NCI-H1436 treated with DMSO at 0.1 percent for 48 hours (cell line): ENCODE data around the gene MANSC4.

ENCODE experiments used
- DNase-seq: peaks from one replicate; lab custom pipeline; 2025; lab: John Stamatoyannopoulos, UW

Gene MANSC4

DNA sequence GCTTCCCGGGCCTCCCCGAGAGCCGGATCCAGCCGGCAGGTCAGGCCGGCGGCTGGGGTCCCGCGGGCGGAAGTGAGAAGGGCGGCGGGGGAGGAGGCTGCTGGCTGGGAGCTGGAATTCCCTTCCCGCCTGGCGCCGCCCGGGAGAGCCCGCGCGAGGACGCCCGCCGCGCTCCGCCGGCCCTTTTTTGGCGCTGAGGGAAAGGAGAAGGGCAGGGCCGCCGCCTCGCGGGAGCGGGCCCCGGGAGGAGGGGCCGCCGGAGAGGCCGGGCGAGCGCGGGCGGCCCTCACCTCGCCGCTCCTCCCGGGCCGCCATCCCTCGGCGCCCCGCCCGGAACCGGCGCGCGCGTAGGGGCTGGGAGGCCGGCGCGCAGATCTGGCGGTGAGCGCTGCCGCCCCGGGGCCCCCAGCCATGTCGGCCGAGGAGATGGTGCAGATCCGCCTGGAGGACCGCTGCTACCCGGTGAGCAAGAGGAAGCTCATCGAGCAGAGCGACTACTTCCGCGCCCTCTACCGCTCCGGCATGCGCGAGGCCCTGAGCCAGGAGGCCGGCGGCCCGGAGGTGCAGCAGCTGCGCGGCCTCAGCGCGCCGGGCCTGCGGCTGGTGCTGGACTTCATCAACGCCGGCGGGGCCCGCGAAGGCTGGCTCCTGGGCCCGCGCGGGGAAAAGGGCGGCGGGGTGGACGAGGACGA, at the start of gene MANSC4, which contains the start of gene KLHL42:
MANSC4 (minus strand) TSS at position 317 of the 692 bp plus-strand sequence. CDS start 8,960 bp downstream, outside the sequence.
KLHL42 (plus strand) TSS at position 314 of the 692 bp plus-strand sequence; CDS start at position 412, 98 bp downstream.
- DNase-seq = no peak

DNA sequence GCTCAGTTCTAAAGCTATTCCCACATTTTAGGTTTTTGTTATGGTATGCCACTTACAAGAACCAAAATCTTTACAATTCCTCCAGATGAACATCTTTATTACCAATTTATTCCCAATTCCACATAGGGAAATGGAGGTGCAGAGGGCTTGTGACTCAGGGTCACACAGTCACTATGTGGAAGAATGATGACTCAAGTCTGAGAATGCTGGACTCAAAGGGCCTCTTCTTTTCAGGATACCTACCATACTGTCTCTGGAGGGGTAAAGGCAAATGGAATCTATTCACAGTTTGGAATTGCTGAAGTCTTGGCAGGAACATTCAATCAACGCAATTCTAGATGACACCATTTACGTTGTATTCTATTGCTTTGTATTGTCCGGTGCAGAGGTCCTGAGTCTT, 48.2 kb upstream of the MANSC4 start:
- DNase-seq = no peak

DNA sequence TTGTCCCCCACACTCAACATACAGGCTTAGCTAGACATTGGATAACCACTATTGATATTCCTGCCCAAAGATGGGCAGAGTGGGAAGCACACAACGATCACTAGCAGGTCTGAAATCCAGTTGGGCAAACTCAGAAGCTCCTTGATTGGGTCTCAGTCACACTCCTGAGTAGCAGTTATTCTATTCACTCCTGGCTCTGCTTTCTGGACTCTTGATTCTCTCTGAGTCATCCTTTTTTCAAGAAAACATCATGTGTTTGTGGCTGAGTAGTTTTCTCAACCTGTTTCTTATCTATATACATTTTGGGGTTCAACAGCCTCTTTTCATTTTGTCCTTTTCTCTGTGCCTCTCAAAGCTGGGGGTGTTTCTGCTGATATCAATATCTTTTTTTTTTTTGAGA, 46.0 kb upstream of the MANSC4 start:
- no peak for DNase-seq

DNA sequence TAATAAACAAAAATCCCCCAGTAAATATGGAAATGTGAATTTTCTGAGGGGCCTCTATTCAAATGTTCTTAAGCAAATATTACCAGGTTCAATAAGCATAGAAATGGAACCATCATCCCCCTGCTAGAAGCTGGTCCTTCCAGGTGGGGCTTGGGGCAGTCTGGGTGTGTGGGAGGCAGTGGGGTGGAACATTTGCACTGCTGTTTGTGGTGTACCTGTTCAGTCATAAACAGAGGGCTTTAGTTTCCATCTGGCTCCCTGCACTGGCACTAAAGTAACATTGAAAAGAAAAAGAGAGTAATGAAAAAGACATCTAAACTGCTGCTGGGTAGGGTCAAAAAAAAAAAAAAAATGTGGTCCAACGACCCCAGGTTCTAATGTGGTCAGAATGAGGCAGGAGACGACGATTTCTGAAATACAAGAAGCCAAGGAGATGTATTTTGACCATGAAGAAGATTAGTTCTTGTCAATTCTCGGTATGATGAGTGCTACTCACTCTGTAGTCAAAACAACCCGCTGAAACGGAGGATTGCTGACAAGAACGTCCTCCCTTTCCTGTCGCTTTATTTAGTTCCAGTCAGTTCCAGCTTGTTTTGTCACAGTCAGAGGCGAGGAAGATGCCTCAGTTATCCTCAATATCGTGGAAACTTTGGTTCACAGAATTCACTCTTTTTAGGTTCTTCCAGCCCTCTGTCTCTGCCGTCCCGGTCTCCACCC, 44.2 kb upstream of the MANSC4 start:
- DNase-seq = no peak

DNA sequence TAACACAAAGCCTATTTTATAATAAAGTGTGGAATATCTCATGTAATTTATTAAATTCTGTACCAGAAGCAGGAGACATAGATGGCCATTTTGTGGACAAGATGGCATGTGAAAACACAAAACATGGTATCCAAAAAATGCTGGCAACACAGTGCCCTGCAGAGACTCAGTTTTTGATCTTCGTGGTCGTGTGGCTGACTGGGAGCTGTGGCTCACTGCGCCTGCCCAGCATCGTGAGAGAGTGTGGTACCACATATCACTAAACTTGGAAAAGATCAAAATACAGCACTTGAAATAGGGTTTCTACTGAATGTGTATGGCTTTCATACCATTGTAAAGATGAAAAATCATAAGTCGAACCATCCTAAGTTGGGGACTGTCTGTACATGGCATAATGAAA, 43.0 kb upstream of the MANSC4 start:
- DNase-seq = no peak

DNA sequence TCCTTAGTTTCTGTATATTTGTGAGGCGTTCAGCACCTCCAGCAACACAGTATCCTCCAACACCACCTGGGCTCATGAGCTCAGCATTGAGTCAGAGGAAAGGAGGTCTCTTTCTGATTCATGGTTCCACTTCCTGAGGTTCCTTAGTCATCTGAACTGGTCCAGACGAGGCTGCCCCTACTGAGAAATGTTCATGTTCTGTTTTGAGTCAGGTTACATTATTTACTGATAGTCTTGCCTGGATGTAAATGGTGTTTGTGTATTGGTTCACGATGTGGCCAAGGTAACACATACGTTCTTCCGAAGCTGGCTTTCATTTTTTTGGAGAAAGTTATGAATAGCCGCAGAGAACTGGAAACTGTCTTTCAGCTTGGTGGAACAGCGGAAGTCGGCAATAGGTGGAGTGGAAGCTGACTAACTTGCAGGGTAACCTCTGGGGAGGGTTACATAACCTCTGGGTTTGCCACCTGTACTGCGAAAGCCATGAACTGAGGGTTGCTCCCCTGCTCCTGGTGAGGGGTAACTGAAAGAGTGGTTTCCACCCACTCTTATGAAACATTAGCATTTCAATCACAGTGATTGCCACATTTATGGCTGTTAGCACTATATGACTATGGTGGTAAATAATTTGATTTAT, 42.2 kb upstream of the MANSC4 start:
- no peak for DNase-seq

DNA sequence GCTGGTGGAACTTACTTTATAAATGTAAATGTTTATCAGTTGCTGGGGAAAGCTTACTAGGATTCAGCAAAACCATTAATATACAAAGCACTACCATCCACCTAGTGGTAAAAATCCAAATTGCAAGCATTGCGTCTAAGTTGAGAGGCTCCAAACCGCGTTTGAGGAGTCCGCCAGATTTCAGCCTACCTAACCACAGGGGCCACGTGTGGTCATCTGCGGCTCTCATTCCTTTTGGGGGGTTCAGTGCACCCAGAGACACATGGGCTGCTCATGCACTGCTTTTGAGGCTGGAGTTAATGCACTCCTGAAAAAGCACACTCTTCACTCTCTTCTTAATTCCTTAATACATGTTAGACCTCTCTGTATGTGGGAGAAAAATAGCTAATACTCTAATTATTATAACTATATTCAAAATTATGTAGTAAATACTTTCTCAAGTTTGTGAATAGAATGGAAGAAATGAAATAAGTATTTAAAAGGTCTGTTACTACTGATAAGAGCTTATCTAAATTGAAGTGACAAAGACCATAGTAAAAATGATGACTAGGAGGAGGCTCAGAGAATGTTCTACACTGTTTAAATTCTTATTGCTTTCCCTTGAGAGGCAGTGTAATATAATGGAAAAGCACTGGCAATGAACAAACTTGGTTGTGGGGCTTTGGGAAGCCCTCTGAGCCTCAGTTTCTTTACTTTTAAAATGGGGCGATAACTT, 41.4 kb upstream of the MANSC4 start:
- no peak for DNase-seq

DNA sequence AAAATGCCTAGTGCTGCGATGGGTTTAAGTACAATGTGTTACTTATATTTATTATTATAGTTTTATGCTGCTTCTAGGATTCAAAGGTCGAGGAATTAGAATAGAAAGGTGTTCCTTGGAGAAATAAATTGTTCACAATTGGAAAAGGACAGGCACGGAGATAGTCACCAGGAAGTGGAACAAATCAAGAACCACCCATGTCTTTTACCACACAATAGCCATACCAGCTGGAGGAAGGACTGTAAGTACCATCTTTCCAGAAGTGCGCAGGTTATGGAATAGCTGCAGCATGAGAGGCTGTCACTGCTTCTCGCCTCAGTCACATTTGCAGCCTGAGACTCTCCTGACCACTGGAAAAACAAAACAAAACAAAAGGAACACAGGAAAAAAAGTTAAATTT, 40.5 kb upstream of the MANSC4 start:
- no peak for DNase-seq

DNA sequence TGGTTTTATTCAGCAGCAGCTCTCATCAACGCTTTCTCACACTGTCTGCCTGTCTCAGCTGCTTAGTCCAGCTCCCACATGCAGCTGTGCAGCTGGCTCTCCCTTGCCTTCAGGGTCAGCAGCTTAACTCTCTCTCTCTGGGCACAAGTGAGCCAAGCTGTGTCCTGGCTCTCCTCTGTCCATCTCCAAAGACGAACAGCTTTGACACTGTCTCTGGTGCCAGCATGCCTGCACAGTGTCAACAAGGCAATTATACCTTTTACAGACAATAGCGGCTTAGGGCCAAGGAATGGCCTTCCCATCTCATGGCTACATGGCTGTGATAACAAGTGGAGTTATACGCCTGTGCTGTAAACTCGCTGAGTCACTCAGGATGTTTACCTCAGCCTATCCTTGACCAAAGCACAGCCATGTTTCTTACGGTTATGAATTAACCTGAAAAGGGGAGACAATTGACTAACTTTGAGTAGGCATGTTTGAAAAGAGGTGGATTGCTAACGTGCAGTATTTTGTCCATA, 38.4 kb upstream of the MANSC4 start:
- no peak for DNase-seq

DNA sequence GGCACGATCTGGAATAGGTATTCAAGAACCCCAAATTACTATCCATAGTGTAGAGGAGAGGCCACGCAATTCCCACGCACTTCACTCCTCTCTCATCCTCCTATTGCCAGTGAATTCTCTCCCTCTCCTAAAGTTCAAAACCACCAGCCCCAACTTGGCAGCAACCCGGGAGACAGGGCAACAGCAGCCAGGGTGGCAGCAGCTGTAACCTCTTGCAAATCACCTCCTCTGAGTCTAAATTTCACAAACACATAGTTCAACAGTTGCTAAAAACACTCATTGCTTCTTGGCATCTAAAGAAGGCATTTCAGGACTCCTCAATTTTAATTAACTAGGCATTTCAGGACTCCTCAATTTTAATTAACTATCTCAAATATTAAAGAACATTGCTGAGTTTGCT, 37.7 kb upstream of the MANSC4 start:
- no peak for DNase-seq

DNA sequence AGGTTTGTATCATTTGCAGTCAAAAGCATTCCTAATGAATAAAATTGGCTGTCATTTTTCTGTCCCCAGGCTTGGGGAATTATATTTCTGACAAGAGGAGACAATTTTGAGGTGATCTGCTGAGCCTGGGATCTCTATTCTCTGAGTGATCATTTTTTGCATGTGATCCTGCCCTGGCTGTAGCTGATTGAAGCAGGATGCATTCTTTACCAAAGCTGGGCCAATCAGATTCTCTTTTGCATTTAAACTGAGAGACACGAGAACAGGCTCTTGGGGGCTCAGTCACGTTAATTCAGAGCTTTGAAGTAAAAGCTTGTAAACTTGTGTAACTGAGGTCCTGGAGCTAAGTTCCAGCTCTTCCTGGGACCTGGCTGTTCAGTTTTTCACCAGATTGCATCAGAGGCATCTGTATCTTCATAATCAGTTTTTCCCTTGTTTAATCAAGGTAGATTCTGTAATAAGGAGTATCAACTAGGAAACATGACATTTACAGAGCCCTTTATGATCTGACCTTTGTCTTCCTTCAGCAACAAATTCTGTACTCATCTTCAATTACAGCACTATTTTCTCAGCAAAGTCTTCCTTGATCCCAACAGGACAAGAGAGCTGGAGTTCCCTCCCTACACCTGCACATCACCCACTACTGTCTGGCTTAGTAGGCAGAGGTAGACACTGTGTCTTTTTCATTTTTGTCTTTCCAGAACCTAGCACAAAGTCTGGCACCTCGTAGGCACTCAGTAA, 35.0 kb upstream of the MANSC4 start:
- DNase-seq = no peak

DNA sequence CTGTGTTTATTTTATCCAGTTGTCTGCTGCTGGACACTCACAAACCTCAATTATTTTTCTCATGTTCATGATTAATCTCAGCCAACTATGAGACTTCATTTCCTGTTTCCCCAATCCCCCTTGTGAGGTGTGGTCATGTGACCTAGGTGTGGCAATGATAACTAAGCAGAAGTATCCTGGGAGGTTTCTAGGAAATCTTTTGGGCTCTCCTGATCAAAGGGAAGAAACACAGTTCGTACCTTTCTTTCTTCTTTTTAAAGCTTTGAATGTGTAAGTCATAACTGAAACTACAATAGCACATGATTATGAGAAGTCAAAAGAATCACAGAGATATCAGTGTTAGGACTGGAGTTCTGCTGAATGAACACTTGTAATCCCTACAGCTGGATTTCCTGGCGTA, 34.4 kb upstream of the MANSC4 start:
- no peak for DNase-seq

DNA sequence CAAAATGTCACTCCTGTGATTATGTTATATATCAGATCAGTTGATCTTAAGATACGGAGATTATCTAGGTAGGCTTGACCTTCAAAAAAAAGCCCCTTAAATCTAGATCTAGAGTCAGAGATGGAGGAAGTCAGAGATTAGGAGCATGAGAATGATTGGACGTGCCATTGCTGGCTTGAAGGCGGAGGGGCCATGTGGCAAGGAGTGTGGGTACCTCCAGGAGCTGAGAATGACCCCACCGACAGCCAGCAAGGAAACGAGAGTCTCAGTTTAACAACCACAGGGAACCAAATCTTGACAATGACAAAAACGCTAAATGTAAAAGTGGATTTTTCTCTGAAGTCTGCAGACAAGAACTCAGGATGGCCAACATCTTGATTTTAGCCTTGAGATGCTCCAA, 32.5 kb upstream of the MANSC4 start:
- DNase-seq = no peak

DNA sequence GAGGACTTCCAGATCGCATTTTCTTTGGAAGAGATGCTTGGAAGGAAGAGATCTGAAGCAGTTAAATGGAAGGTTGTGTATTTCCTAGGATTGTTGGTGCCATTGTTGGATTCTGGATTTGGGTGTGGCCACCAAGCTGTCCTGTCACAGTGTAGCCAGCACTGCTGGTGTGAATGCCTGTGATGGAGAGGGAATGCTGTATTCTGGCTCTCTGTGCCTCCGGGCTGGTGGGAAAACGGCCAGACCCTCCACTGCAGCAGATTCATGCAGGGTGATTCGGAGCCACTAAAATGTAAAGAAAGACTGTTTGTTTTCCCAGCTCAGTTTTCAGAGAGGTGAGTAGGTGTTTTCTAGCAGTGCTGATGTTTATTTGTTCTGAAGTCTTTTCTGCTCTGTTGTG, 30.7 kb upstream of the MANSC4 start:
- DNase-seq = no peak

DNA sequence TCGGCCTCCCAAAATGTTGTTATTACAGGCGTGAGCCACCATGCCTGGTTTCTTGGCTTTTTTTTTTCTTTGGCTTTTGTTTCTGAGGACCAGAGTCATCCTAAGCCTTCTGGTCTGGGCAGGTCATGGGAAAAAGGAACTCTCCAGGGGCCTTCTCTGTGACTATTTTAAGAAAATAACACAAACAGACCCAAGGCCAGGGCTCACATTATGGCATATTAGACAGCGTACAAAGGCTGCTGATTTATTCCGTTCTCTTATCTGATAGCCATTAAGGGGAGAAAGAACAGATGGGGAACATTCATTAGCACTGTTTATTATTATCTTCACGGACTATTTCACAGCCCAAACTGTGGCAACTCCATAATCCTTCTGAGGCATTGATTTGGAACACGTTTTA, 28.8 kb upstream of the MANSC4 start:
- no peak for DNase-seq

DNA sequence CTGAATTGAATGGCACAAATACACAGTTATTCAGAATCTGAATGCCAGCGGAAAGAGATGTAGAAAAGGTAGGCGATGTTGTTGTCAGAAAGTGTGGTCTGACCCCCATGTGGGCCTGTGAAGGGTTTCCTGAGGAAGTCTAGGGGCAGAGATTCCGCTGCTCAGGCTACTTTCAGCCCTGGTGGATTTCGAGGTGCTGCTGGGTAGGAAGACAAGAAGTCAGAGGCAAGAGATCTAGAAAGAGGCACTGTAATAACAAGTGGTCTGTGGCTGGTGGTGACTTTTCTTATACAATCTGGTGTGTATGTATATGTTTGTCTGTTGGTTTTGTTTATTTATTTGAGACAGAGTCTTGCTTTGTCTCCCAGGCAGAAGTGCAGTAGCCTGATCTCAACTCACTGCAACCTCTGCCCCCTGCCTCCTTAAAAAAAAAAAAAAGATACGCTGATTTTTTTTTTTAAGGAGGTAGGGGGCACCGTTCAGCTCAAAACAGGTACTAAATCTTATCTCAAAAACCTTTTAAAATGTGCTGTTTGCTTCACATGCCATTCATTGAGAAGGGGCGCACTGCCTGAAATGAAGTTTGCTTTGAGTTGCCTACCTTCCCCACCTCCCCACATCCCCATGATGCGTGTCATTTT, 27.1 kb upstream of the MANSC4 start:
- DNase-seq = no peak

DNA sequence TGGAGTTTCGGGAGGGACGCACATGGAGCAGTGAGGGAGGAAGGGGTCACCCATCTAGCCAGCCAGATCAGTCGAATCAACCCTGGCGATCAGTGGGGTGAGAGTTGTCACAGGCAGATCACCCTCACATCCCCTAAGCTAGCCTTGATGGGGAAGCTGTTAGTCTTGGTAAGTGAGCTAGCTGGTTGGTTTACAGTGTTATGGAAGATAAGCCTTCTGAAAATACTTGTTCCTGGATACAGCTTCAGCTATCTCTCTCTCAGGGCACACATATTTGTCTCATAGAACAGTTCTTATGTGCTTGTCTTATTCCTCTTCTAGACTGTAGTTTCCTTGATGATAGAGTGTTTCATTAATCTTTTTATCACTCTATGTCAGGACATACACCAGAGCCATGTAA, 26.2 kb upstream of the MANSC4 start:
- no peak for DNase-seq

DNA sequence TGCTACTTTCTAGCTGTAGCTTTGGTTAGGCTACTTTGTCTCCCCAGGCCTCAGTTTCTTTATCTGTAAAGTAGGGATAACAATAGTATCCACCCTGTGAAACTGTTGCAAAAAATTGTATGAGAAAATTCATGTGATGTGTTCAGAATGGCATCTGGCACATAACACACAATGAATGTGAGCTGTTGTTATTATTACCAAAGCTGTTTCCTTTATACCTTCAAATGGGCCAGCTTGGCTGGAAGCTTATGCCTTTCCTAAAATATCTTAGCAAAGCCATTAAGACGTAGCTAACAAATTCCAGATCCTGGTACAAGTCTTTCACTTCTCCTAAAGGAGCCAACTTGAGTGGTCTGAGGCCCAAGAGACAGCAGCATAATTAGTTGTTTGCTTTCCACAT, 25.2 kb upstream of the MANSC4 start:
- DNase-seq = no peak

DNA sequence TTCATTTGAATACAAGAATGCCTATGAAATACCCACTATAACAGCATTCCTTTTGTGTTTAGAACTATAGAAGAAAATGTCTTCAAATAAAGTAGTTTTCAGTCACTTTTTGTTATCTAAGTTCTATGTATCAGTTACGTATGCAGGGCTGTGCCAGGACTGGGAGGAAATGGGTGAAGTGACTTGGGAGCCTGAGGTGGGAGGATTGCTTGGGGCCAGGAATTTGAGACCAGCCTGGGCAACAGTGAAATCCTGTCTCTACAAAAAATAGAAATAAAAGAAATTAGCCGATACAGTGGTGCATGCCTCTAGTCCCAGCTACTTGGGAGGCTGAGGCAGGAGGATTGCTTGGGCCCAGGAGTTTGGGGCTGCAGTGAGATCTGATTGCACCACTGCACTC, 22.9 kb upstream of the MANSC4 start:
- DNase-seq = no peak

DNA sequence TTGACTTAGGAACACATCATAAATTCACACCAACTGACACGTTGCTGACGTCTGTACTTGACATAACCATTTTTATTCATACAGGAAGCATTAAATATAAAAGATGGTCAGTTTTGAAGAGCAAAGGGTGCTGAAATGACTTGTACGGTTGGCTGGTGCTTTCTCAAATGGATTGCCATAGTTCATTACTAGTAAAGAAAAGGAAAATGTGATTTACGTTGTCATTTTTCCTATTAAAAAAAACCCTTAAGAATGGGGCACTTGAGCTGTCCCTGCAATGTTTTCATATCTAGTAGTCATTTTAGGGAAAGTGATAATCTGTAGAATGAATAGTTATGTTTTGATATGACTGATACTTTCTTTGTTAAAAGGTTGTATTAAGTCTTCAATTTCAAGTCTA, 22.5 kb upstream of the MANSC4 start:
- DNase-seq = no peak

DNA sequence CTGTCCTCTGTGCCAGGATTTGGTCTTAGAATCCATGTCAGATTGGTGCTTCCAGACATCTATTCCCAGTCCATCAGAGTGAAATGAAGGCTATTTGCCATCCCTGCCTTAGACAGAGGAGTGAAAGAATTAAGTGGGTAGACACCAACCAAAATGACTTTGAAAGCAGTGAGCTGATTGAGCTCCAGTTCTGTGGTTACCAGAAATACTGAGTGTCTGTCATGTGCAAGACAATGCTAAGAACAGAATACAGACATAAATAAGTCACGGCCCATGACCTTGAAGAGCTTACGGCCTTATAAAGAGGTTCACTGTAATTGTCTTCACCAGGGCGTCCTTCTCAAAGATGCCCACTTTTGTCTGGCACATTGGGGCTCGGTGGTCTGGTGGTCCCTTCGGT, 21.6 kb upstream of the MANSC4 start:
- DNase-seq = no peak
